22Rv1 (cell line): ENCODE data around the gene C10orf105.

Experiments
- ZFX ChIP-seq: fragments of 450-650 bp; IDR thresholded peaks from 2 replicates; pipeline ENCODE4 v1.6.1; 2017; ENCODE audit warnings: antibody characterized with exemption, borderline replicate concordance
- TF ChIP-seq, protein P1 (sequence below): fragments of 450-650 bp; IDR thresholded peaks from 2 replicates; pipeline ENCODE4 v1.5.1; 2017; ENCODE audit warnings: mild to moderate bottlenecking

DNA sequence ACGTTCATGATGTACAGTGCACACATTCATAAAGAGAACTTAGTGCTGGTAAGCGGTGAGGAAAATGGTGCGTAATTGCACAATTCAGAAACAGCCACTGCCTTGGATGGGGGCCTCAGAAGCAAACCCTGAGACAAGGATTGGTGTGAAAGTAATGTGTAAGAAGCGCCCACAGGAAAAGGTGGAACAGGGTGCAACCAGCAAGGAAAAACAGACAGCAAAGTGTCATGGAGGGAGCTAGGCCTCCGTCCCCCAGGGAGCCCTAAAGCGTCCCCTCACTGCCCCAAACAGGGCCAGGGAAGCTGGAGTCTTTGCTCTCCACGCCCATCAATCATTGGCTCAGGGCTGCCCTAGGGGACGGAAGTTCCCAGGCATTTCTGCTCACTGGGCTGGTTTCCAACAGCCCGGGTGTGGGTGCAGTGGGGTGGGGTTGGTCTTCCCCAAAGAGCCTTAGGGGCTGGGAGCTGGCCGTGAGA, 9.6 kb upstream of the C10orf105 start:
- TF ChIP-seq ZFX, result no peak
- TF ChIP-seq, protein P1, sequence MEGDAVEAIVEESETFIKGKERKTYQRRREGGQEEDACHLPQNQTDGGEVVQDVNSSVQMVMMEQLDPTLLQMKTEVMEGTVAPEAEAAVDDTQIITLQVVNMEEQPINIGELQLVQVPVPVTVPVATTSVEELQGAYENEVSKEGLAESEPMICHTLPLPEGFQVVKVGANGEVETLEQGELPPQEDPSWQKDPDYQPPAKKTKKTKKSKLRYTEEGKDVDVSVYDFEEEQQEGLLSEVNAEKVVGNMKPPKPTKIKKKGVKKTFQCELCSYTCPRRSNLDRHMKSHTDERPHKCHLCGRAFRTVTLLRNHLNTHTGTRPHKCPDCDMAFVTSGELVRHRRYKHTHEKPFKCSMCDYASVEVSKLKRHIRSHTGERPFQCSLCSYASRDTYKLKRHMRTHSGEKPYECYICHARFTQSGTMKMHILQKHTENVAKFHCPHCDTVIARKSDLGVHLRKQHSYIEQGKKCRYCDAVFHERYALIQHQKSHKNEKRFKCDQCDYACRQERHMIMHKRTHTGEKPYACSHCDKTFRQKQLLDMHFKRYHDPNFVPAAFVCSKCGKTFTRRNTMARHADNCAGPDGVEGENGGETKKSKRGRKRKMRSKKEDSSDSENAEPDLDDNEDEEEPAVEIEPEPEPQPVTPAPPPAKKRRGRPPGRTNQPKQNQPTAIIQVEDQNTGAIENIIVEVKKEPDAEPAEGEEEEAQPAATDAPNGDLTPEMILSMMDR, result no peak
